HG02885 (cell line): Measurements from ENCODE around the gene NIPAL3.

Experiments
- ATAC-seq: cut with Tn5 transposase; IDR thresholded peaks from one replicate; pipeline ENCODE4 v1.9.1; 2021; ENCODE audit warnings: mild to moderate bottlenecking; ENCODE audit not compliant: unreplicated experiment, poor library complexity

Gene NIPAL3

DNA sequence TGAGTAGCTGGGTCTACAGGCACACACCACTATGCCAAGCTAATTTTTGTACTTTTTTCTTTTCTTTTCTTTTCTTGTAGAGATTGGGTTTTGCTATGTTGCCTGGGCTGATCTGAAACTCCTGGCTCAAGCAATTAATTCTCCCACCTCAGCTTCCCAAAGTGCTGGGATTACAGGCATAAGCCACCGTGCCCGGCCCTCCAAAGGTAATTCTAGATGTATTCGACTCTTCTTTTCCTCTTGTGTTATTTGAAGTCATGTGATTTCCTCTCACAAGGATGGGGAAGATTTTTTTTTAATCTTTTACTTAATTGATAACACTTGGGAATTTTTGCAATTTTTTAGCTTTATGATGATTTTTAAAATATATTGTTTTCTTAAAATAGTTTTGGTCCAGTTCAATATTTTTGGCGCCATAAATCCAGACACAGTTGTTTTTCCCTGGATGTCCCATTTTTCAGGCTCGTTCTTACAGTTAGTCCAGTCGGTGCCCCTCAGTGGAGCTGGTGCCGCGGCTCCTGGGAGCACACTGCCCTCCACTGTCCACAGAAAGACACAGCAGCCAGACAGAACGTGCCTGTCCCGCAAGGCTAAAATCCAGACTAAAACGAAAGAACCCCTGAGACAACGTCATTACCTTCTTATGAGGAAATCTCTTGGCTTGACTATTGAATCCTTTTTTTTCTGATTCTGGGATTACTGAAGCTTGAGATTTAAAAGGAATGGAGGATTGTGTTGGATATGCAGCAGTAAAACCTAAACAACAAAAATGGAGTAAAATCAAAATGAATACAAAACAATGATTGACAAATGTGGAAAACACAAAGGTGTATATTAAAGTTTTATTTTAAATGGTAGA is 24.4 kb upstream of the NIPAL3 start:
- peak; percentile 48 for ATAC-seq

DNA sequence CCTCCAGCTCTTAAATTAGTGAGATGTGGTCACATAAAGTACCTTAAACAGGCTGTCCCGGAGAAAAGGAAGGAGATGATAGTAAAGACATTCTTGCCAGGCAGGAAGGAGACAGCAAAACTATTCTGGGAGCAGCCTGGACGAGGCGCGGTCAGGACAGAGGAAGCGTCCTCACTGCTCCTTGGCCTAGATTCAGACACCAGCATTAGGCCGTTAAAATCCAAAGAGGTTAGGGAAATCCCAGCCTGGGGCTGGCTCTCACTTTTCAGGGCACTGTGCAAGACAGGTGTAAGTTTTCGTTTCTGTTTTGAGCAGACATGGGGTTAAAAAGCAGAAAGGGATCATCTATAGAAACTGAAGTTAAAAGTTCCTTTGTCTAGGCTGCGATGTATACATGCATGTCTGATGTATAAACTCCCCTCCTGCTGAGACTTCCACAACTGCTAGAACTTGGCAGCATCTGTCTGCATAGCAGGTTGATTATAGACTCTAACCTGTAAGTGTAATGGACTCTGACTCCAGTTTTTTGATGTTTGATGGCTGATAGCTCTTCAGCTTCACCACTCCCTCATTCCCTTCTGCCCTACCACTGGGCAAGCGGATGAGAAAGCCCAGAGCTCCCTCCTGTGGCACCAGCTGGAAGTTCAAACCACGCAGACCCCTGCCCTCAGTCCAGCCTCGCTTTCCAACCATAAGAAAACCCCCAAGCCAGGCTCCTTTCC is 23.6 kb upstream of the NIPAL3 start:
- ATAC-seq, result peak; percentile 67

DNA sequence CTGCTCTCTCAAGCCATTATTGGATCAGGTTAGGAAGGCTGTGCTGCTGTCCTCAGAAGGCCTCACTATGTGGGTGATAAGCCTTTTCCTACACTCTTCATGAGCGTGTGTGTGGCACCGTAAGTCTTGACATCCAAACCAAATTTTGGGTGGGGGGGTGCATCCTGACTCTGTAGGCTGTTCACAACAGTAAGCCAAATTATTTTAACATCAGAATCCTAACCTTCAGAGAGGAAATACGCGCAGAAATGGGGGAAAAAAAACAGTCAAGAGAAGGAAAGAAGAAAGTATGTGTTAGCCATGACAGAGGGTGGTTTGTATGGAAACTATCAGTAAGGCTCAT is 23.0 kb upstream of the NIPAL3 start:
- ATAC-seq, result no peak

DNA sequence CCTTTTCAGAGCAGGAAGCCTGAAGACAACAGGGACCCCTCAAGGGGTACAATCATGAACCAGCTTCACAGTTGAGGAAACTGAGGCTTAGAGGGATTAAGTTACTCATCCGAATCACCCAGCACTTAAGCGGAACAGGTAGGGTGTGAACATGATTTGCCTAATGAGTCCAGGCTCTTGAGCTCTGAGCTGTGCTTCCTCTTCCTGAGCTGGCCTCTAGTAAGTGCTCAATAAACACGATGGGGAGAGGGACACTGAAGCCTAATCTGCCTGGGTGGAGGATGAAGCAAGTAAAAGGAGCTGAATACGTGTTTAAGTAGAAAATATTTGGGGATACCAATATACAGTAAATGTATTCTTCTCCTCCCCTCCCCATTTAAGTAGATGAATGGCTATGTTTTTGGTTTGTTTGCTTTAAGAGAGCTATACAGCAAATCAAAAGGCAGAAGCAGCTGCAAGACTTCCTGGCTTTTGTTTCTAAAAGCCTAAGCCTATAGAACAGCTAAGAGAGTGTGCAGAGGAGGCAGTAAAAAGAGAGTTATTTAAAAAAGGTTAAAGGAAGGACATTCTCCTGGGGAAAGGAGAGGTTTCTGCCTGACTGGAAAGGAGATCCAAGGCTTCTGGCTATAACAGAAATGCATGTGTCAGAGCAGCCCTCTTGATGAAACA is 22.5 kb upstream of the NIPAL3 start:
- ATAC-seq, result no peak

DNA sequence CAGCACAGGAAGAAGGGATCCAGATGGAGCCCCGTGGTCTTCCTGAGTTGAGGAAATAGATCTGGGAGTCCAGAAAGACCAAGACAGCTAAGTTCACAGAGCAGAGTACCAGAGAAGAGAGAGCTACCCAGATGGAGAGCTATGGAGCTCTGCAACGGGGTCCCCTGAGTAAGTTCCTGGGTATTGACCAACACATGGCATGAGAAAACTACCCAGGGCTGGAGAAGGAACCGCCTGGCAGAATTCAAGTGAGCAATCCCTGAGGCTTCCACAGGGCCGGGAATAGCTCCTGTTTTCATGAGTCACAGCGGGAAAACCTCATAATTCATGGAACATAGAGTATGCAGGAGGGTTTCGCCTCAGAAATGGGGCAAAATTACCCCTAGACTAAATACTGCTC is 21.7 kb upstream of the NIPAL3 start:
- ATAC-seq, result no peak

DNA sequence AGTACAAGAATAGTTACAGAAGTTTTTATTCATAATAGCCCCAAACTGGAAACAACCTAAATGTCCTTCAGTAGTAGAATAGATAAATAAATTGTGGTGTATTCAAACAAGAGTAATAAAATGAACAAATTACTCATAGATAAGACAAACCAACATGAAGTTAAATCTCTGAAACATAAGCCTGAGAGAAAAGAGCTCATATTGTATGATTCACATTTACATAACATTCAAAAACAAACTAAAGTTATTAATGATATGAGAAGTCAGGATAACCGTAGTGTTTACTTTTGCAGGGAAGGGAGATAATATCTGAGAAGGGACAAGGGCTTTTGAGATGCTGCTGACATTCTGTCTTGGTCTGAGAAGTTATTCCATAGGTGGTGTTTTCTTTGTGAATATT is 15.5 kb upstream of the NIPAL3 start:
- no peak for ATAC-seq

DNA sequence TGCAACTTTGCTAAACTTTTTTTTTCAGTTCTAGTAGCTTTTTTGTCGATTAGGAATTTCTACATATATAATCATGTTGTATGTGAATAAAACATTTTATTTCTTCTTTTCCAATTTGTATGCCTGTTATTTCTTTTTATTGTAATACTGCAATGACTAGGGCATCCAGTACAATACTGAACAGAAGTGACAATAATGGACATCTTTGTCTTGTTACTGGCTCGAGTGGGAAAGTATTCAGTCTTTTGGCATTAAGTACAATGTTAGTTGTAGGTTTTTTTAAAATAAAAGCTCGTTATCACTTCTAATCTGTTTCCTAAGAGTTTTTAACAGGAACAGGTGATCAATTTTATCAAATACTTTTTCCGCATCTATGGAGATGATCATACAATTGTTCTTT is 11.8 kb upstream of the NIPAL3 start:
- ATAC-seq, result no peak

DNA sequence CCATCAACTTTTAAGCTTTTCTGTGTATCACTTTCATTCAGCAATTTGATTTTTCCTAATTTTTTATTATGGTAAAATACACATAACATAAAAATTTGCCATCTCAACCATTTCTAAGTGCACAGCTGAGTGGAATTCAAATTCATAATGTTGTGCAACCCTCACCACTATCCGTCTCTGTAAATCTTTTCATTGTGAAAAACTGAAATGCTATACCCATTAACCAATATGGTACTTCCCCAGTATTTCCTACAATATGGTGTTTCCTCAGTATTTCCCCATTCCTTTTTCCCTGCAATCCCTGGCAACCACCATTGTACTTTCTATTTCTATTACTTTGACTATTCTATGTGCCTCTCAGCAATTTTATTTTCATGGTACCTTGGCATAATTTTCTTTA is 8.8 kb upstream of the NIPAL3 start:
- ATAC-seq, result no peak

DNA sequence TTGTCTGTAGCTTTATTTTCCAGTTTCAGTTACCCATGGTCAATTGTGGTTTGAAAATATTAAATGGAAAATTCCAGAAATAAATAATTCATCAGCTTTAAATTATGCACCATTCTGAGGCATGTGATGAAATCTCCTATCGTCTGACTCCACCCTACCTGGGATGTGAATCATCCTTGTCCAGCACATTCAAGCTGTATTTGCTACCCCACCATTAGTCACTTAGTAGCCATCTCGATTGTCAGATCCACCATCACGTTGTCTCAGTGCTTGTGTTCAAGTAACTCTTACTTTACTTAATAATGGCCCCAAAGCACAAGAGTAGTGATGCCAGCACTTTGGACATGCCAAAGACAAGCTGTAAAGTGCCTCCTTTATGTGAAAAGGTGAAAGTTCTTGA is 6.1 kb upstream of the NIPAL3 start:
- no peak for ATAC-seq

DNA sequence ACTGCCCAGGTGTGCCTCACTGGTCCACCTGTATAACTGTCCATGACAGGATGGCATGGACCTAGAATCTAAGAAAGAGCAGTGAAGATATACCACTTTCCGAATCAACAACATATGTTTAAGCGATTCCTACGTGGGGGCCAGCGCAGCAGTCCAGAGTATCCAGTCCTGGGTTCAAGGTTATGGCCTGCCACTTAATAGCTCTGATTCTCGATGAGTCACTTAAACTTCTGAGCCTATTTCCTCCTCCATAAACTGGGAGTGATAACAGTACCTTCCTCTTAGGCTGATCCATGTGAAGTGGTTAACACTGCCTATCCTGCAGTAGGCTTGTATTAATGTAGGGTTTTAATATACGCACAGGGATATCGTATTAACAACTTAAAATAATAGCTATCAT is 4.9 kb upstream of the NIPAL3 start:
- no peak for ATAC-seq

DNA sequence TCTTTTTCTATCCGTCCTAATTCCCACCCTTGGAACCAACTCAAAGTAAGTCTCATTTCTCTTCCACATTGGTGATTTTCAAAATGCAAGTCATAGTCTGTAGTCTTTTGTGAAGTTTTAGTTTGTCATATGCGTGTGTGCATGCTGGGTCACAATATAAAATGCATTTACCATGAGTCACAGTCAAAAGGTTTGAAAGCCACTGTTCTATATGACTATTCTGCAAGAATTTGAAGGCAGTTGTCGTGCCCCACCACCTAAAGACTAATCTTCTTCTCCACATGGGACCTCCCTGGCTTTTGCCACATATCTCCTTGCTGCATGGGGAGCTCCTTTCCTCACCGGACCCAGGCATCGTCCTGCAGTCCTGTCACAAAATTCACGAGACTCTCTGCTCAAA is 3.6 kb upstream of the NIPAL3 start:
- no peak for ATAC-seq

DNA sequence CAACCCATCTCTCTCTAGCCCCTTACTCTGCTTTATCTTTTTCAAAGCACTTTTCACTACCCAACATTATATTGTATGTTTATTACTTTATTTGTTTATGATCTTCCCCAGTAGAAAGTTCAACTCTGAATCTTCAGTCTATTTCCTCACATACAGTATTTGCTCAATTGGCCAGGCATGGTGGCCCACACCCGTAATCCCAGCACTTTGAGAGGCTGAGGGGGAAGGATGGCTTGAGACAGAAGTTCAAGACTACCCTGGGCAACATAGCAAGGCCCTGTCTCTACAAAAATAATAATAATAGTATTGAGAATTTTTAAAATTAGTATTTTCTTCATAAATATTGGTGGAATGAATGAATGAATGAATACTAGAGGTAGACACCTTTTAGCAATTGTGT is 3.2 kb upstream of the NIPAL3 start:
- no peak for ATAC-seq

DNA sequence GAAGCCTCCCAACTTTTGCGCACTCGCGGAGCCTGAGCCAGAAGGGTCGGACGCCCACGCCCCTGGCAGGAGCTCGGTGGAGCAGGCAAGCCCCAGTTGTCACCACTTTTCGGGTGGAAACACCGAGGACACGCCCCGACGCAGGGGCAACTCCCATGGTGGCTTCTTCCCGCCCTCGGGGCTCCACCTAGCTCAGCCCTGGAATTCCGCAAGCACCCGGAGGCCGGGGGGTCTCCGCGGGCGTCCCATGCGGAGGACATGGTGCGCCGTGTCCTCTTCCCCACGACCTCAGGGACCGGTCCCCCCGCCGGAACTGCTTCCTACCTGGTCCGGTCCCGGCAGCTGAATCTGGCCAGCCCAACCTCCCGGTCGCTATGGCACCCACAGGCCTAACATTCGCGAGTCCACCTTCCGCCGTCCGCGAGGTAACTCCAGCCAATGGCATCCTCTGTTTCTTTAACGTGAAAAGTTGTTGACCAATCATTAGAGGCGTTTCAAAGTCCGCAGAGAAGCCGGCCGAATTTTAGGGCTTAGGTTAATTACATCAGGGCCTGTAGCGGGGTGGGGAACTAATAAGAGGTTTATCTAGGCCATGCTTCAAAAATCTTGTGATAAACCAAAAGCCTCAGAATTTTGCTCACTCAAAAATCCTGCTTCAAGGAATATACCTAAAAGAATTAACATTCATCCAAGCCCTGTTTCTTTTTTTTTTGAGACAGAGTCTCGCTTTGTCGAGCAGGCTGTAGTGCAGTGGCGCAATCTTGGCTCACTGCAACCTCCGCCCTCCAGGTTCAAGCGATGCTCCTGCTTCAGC is 2.0 kb upstream of the NIPAL3 start, which contains the start of gene STPG1:
TSS of gene STPG1 (minus strand) at position 433 of the 814 bp plus-strand sequence. CDS start 12,394 bp downstream, outside the sequence.
- ATAC-seq, result peak; percentile 54

DNA sequence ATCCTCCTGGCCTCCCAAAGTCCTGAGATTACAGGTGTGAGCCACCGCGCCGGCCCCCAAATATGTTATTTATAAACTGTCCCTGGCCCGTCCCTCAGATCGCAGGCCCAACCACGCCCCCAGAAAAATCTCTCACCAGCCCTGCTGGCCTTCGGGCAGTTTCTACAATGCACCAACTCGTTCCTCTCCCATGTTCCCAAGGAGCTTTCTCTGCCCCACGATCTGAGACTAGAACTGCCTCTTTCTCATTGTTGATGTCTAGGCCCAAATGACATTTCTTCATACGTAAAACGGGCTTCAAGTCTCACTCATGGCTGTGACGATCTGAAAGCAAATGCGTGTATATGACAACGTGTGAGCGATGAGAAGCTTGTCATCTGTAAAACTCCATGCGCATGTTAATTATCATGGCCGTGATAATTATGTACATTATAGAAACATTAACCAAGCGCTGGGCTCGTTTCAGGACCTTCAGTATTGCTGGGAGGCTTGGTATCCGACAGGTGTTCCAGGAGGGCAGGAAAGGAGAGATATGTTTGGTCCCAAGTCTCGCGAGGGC is 748 bp upstream of the NIPAL3 start:
- no peak for ATAC-seq

DNA sequence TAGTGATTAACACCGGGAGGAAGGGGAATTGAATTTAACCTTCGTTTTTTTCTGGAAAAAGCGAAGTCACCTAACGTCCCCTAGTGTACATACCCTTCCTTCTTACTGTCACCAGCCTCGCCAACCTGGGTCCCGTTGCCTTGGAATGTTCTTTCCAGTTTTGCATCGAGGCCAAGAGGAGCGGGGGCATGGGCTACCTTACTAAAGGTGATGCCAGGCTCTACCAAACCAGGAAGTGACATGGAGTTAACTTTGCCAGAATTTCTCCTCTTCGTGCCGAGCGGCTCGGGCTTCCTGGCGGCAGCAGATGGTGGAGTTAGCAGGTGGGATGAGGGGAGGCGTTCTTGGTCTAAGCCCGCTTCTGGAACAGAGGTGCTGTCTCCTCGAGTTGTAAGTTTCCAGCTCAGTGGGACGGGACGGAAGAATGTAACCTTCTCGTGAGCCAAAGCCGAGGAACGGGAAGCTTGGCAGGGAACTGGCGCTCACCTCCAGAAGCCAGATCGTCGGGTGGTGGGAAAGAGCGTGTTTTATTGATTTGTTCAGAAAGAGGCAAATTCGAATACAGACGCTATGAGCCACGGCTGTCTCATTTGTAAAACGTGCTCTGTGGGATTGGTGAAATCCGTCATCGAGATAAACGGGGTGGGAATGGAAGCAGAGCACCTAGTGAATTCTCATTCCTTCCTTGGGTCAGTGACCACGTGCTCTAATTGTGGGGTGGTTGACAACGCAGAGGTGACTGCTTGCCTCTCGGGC is 486 bp downstream of the NIPAL3 start:
- ATAC-seq, result no peak

DNA sequence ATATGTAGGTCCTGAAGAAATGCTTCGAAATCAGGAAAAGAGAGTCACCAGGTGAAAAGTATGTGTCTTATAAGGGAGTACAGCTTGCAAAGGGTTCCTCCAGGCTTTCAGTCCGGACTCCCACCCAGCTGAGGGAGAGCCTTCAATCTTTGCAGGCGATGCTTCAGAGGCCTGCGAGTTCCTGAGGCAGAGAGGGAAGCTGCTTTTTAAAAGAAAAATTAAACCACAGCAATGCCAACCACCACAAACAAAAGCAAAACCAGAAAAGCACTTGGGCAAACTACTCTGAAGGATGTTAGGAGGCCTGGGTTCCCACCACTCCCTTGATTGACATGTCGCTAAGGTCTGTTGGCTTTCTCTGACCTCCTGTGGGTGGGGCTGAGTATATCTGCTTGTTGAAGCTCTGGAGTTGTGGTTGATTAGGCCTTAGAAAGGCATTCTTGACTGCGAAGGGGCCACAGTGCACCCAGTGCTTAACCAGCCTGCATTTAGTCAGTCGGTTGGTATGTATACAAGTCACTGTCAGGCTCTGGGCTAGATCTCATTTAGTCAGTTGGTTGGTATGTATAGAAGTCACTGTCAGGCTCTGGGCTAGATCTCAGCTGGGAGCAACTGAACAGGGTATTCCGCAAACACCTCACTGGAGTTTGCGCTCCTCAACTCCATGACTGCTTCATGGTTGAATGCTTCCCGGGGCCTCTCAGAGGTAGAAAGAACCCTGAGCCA is 1.2 kb downstream of the NIPAL3 start:
- ATAC-seq, result no peak

DNA sequence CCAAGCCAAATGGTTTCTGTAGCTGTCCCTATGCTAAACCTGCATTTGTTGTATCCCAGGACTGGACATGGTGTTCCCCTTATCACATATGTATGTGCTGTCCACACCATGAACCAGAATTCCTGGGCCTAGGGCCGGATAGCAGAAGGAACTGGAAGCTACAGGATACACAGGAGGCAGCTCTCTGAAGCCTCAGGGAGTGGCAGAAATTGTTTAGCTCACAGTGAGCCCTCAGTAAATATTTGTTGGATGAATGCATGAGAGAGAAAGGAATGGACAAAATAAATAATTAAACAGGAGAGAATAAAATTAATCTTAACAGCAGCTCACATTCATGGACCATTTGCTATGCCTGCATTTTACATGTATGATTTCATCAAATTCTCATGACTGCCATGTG is 2.1 kb downstream of the NIPAL3 start:
- no peak for ATAC-seq

DNA sequence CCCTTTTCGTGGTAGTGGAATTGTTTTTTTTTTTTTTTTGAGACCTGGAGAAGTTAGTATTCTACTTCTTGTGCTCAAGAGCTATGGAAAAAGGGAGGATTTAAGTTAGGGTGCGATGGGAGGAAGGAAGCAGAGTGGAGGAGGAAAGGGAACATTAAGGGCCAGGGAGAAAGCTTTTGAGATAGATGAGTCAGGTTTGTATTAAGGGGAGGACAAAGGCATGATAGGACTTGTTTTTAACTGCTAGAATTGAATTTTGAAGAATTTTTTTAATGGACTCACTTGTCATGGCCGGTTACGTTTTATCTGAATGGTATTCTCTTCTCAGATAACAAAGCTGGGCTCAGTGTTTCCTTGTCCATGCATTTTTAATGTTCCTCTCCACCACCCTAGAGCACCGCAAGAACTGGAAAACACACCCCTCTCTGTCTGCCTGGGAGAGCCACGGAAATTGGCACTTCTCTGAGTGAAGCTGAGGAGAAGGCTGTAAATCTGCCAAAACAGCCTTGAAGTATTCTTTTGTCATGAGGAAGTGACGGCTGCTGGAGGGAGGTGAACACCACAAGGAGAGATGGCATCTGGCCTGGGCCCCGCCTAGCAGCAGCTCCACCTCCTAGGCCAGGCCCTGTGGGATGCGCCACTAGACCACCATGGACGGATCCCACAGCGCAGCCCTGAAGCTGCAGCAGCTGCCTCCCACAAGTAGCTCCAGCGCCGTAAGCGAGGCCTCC is 3.5 kb downstream of the NIPAL3 start:
- ATAC-seq, result no peak
